IMR-90 (cell line): ENCODE data around the gene FDXR. TPM values are rescaled to one million over a fixed set of nuclear protein-coding genes. Genes with fewer than 3 reads are reported as not detected.

Experiments used
- ATAC-seq: fragments of 200-7000 bp; cut with Tn5 transposase; 2 replicates; pipeline ENCODE4 v1.9.1; 2020; ENCODE audit warnings: low read depth, mild to moderate bottlenecking, moderate library complexity
- BruUV-seq: library from RNA; stranded (reverse); fragments of 400-500 nt; replicated peaks from 2 replicates; lab custom pipeline; 2021; lab: Mats Ljungman, UMichigan
- CTCF ChIA-PET: fragments of 300-600 bp; formaldehyde crosslinking; extraction: SDS; loops from one replicate; lab custom pipeline; 2021; ENCODE audit warnings: antibody characterized with exemption; lab: Yijun Ruan, JAX
- POLR2A ChIA-PET: fragments of 300-600 bp; sonication (Branson Sonifier 250); formaldehyde crosslinking; loops from one replicate; lab custom pipeline; 2022; ENCODE audit warnings: antibody characterized with exemption; ENCODE audit not compliant: unreplicated experiment; lab: Charles Lee
- DNase-seq: peaks from one replicate; pipeline ENCODE4 v3.0.0; 2013
- H2AFZ ChIP-seq: replicated peaks from 2 replicates; pipeline ENCODE3; 2013; ENCODE audit warnings: low read length, mild to moderate bottlenecking; ENCODE audit not compliant: poor library complexity
- H2AK5ac ChIP-seq: 2 replicates; pipeline ENCODE4 v1.6.1; 2013; ENCODE audit warnings: low read depth, low read length, inconsistent platforms
- H2AK9ac ChIP-seq: replicated peaks from 2 replicates; pipeline ENCODE3; 2013; ENCODE audit warnings: mild to moderate bottlenecking, low read depth, low read length, moderate library complexity; ENCODE audit not compliant: poor library complexity
- H2BK120ac ChIP-seq: 2 replicates; pipeline ENCODE4 v1.6.1; 2013; ENCODE audit warnings: low read depth, low read length, inconsistent platforms
- H2BK15ac ChIP-seq: 3 replicates; pipeline ENCODE4 v1.6.1; 2013; ENCODE audit warnings: low read depth, low read length, inconsistent platforms
- H2BK20ac ChIP-seq: 2 replicates; pipeline ENCODE4 v1.6.1; 2013; ENCODE audit warnings: low read depth, mild to moderate bottlenecking, inconsistent platforms, low read length, moderate library complexity
- H2BK5ac ChIP-seq: 2 replicates; pipeline ENCODE4 v1.6.1; 2013; ENCODE audit warnings: mild to moderate bottlenecking, low read depth, low read length, inconsistent platforms; ENCODE audit not compliant: poor library complexity, severe bottlenecking
- H3K14ac ChIP-seq: replicated peaks from 2 replicates; pipeline ENCODE4 v1.6.1; 2013; ENCODE audit warnings: low read depth, low read length, inconsistent platforms
- H3K18ac ChIP-seq: 2 replicates; pipeline ENCODE4 v1.6.1; 2013; ENCODE audit warnings: low read depth, low read length, control low read depth
- H3K23ac ChIP-seq: 2 replicates; pipeline ENCODE4 v1.6.1; 2013; ENCODE audit warnings: low read depth, low read length, inconsistent platforms
- H3K27ac ChIP-seq: 2 replicates; pipeline ENCODE4 v1.5.1; 2013; ENCODE audit warnings: mild to moderate bottlenecking, control low read depth, low read length; ENCODE audit not compliant: insufficient read depth
- H3K27me3 ChIP-seq: 2 replicates; pipeline ENCODE4 v1.6.1; 2013; ENCODE audit warnings: low read length; ENCODE audit not compliant: control insufficient read depth, insufficient read depth
- H3K36me3 ChIP-seq: 2 replicates; pipeline ENCODE4 v1.6.1; 2013; ENCODE audit warnings: low read length, mixed read lengths; ENCODE audit not compliant: control insufficient read depth, insufficient read depth
- H3K4ac ChIP-seq: 2 replicates; pipeline ENCODE4 v1.6.1; 2013; ENCODE audit warnings: low read depth, low read length, inconsistent platforms
- H3K4me1 ChIP-seq: 2 replicates; pipeline ENCODE4 v1.6.1; 2013; ENCODE audit warnings: low read length, mixed read lengths; ENCODE audit not compliant: control insufficient read depth, insufficient read depth
- H3K4me2 ChIP-seq: 2 replicates; pipeline ENCODE4 v1.6.1; 2013; ENCODE audit warnings: low read depth, mild to moderate bottlenecking, control low read depth, low read length, moderate library complexity
- H3K4me3 ChIP-seq: 2 replicates; pipeline ENCODE4 v1.5.1; 2013; ENCODE audit warnings: low read depth, mild to moderate bottlenecking, control low read depth, low read length, moderate library complexity; ENCODE audit not compliant: insufficient read depth
- H3K56ac ChIP-seq: 2 replicates; pipeline ENCODE4 v1.6.1; 2013; ENCODE audit warnings: low read length, inconsistent platforms; ENCODE audit not compliant: insufficient read depth; ENCODE audit errors: extremely low read depth
- H3K79me1 ChIP-seq, 2 experiments: 2 replicates each; pipeline ENCODE4 v1.6.1; 2013; ENCODE audit warnings: low read length in 2 of 2, inconsistent platforms in 1 of 2, low read depth in 1 of 2
- H3K9ac ChIP-seq: 2 replicates; pipeline ENCODE4 v1.6.1; 2013; ENCODE audit warnings: low read depth, low read length, control low read depth
- H3K9me1 ChIP-seq: 2 replicates; pipeline ENCODE4 v1.6.1; 2013; ENCODE audit warnings: low read length, inconsistent platforms; ENCODE audit not compliant: insufficient read depth
- H3K9me3 ChIP-seq: 2 replicates; pipeline ENCODE4 v1.6.1; 2013; ENCODE audit warnings: low read length; ENCODE audit not compliant: control insufficient read depth, insufficient read depth
- H4K20me1 ChIP-seq: 2 replicates; pipeline ENCODE4 v1.6.1; 2013; ENCODE audit warnings: low read length, inconsistent platforms; ENCODE audit not compliant: insufficient read depth
- H4K5ac ChIP-seq: 2 replicates; pipeline ENCODE4 v1.6.1; 2013; ENCODE audit warnings: mild to moderate bottlenecking, low read depth, low read length, control low read depth
- H4K8ac ChIP-seq, 2 experiments: 2 replicates each; pipeline ENCODE4 v1.6.1; 2013; ENCODE audit warnings: low read depth in 2 of 2, low read length in 2 of 2, control low read depth in 1 of 2, inconsistent platforms in 1 of 2
- H4K91ac ChIP-seq: 2 replicates; pipeline ENCODE4 v1.6.1; 2013; ENCODE audit warnings: low read depth, low read length, inconsistent platforms; ENCODE audit not compliant: insufficient read depth
- BHLHE40 ChIP-seq: fragments of 150-350 bp; IDR thresholded peaks from 2 replicates; pipeline ENCODE4 v1.6.1; 2016; ENCODE audit warnings: mild to moderate bottlenecking, low read depth, low read length
- CHD1 ChIP-seq: IDR thresholded peaks from 2 replicates; pipeline ENCODE4 v1.6.1; 2012; ENCODE audit warnings: low read depth, low read length, improper control_type of control experiment
- CTCF ChIP-seq: conservative IDR thresholded peaks from 2 replicates; pipeline ENCODE4 v1.5.1; 2012; ENCODE audit warnings: mild to moderate bottlenecking, low read depth, low read length, improper control_type of control experiment
- ELK1 ChIP-seq: fragments of 150-350 bp; IDR thresholded peaks from 2 replicates; pipeline ENCODE4 v1.6.1; 2016; ENCODE audit warnings: low read depth, mild to moderate bottlenecking, low read length, moderate library complexity, borderline replicate concordance
- FOS ChIP-seq: fragments of 150-350 bp; IDR thresholded peaks from 2 replicates; pipeline ENCODE4 v1.6.1; 2016; ENCODE audit warnings: low read depth, low read length
- MAFK ChIP-seq: IDR thresholded peaks from 2 replicates; pipeline ENCODE4 v1.6.1; 2012; ENCODE audit warnings: low read depth, low read length, improper control_type of control experiment
- MAZ ChIP-seq: IDR thresholded peaks from 2 replicates; pipeline ENCODE4 v1.6.1; 2012; ENCODE audit warnings: low read depth, mild to moderate bottlenecking, low read length, improper control_type of control experiment, moderate library complexity, borderline replicate concordance
- MXI1 ChIP-seq: IDR thresholded peaks from 2 replicates; pipeline ENCODE4 v1.6.1; 2012; ENCODE audit warnings: low read depth, mild to moderate bottlenecking, low read length, moderate library complexity, borderline replicate concordance
- POLR2A ChIP-seq: IDR thresholded peaks from 2 replicates; pipeline ENCODE4 v1.6.1; 2012; ENCODE audit warnings: mild to moderate bottlenecking, low read depth, low read length
- RAD21 ChIP-seq: IDR thresholded peaks from 2 replicates; pipeline ENCODE4 v1.6.1; 2012; ENCODE audit warnings: low read length, improper control_type of control experiment
- RCOR1 ChIP-seq: IDR thresholded peaks from 2 replicates; pipeline ENCODE4 v1.6.1; 2012; ENCODE audit warnings: mild to moderate bottlenecking, low read length, improper control_type of control experiment; ENCODE audit not compliant: insufficient replicate concordance
- RFX5 ChIP-seq: IDR thresholded peaks from 2 replicates; pipeline ENCODE4 v1.8.0; 2012; ENCODE audit warnings: low read depth, mild to moderate bottlenecking, low read length, moderate library complexity
- SMC3 ChIP-seq: fragments of 150-350 bp; IDR thresholded peaks from 2 replicates; pipeline ENCODE4 v1.6.1; 2016; ENCODE audit warnings: low read depth, mild to moderate bottlenecking, antibody characterized with exemption, low read length, moderate library complexity
- USF2 ChIP-seq: fragments of 150-350 bp; IDR thresholded peaks from 2 replicates; pipeline ENCODE4 v1.6.1; 2017; ENCODE audit warnings: mild to moderate bottlenecking, antibody characterized with exemption, low read length, low read depth
- WGBS, 2 experiments: methylation state at CpG; one replicate each; pipeline versions ENCODE4 v1.1.5 to v1.1.7; 2013; ENCODE audit warnings: missing lambda C conversion rate in 2 of 2; ENCODE audit not compliant: insufficient read length in 1 of 2; ENCODE audit errors: extremely low coverage in 2 of 2; 5-methylcytosine and 5-hydroxymethylcytosine counted together
- dilution Hi-C: fragments of 300-500 bp; cut with HindIII; formaldehyde crosslinking; loops from one replicate; pipeline ENCODE4 v1.14.3; 2018; ENCODE audit warnings: low sequenced_read_pairs; ENCODE audit not compliant: unreplicated experiment
- in situ Hi-C: fragments of 300-500 bp; cut with MboI; formaldehyde crosslinking; loops from 3 replicates; pipeline ENCODE4 v1.14.3; 2019; ENCODE audit warnings: low sequenced_read_pairs, inconsistent platforms, mixed read lengths
- intact Hi-C: fragments of 100-400 bp; cut with micrococcal nuclease; formaldehyde crosslinking; loops from 2 replicates; pipeline ENCODE4 v1.10.0; 2022
- polyA plus RNA-seq, 3 experiments: library from polyadenylated mRNA; depleted of rRNA; stranded (reverse); fragments of >200 nt; gene quantifications; 2 replicates each; pipeline ENCODE4 v1.2.3, GENCODE V29; 2012; ENCODE audit warnings: low replicate concordance in 1 of 3
- total RNA-seq: library from RNA; depleted of rRNA; stranded (reverse); fragments of >200 nt; gene quantifications from 2 replicates; pipeline ENCODE4 v1.2.3, GENCODE V29; 2012

Gene FDXR
- total and polyA plus RNA-seq, 2 of the 4 experiments (the other 2 are of a cell fraction) = 12.4 to 18.6 TPM

- intact Hi-C loops = loop anchor here (5.0 kb wide), 1 partner anchor 96 kb away; the partner anchor contains the start of gene NHERF1
- H2BK120ac ChIP-seq = no peak overlapping the region
- H2AK9ac ChIP-seq = no peak overlapping the region
- H3K79me1 ChIP-seq = no peaks in the 10 kb centered on the region
- no peak overlapping the region for H3K27ac ChIP-seq
- in situ Hi-C loops = no loop called here
- H3K4me2 ChIP-seq = no peak overlapping the region
- peaks cover 7% of the 10 kb centered on the region for H3K4me1 ChIP-seq
- no peak overlapping the region for H3K9ac ChIP-seq
- dilution Hi-C loops = no loop called here
- H2AK5ac ChIP-seq = no peak overlapping the region
- no TSS peak for BruUV-seq
- no peaks in the 10 kb centered on the region for H3K9me3 ChIP-seq
- no peak overlapping the region for H4K5ac ChIP-seq
- H3K9me1 ChIP-seq = no peaks in the 10 kb centered on the region
- H2BK15ac ChIP-seq = no peak overlapping the region
- no peak overlapping the region for H3K4me3 ChIP-seq
- no peak overlapping the region for H3K23ac ChIP-seq
- H2AFZ ChIP-seq = peak overlapping the region; percentile 12
- WGBS, 2 experiments = 26% methylated on average over 13 of the region's 26 CpGs; no CpG with 5 or more reads in 1 of the 2 experiments
- H3K14ac ChIP-seq = no peak overlapping the region
- ChIA-PET CTCF (interaction anchor here (0.6 to 1.4 kb wide), 3 partner anchors 17 to 30 kb away, joined by 3 to 4 read pairs (median 3); partner anchors contain the start of gene FDXR), POLR2A (no interaction called here)
- no peak overlapping the region for H4K8ac ChIP-seq
- TF ChIP-seq MAZ = no peak
- TF ChIP-seq ELK1 = no peak
- no peak for TF ChIP-seq MAFK
- no peak for TF ChIP-seq SMC3
- no peak for TF ChIP-seq RFX5
- TF ChIP-seq MXI1 = no peak
- no peak for TF ChIP-seq USF2
- TF ChIP-seq POLR2A = no peak
- no peak for TF ChIP-seq BHLHE40
- no peak for TF ChIP-seq RAD21
- no peak for TF ChIP-seq CHD1
- no peak for TF ChIP-seq FOS
- no peak for TF ChIP-seq CTCF
- TF ChIP-seq RCOR1 = no peak
- no peak overlapping the region for H2BK20ac ChIP-seq
- DNase-seq (no peak), ATAC-seq (no peak; the same call in 1 of the 2 replicates)
- no peak overlapping the region for H4K91ac ChIP-seq
- no peaks in the 10 kb centered on the region for H4K20me1 ChIP-seq
- H3K36me3 ChIP-seq = no peaks in the 10 kb centered on the region; the same call in 1 of the 2 replicates
- H3K56ac ChIP-seq = no peak overlapping the region
- H3K4ac ChIP-seq = no peak overlapping the region
- H2BK5ac ChIP-seq = no peak overlapping the region
- H3K27me3 ChIP-seq = peaks cover 6% of the 10 kb centered on the region; the same call in 1 of the 2 replicates
- H3K18ac ChIP-seq = no peak overlapping the region
These were observed 29.5 kb downstream of the FDXR start for GRCh38 chr17:74843352-74843627.
